Fibroblast of villous mesenchyme (primary cell): ENCODE data around the gene MB. TPM values are rescaled to one million over a fixed set of nuclear protein-coding genes. Genes with fewer than 3 reads are reported as not detected.
A peak's percentile ranks its signal among the peaks of the same experiment; 100 is the strongest.

Experiments used
- DNase-seq: peaks from one replicate; pipeline ENCODE4 v3.0.0-alpha.2; 2010; ENCODE audit warnings: low read depth
- H3K4me3 ChIP-seq: 2 replicates; pipeline ENCODE4 v1.5.1; 2011; ENCODE audit warnings: low read depth, mild to moderate bottlenecking, low read length
- CTCF ChIP-seq: IDR thresholded peaks from 2 replicates; pipeline ENCODE4 v1.5.1; 2012; ENCODE audit warnings: low read depth, mild to moderate bottlenecking, low read length; ENCODE audit not compliant: insufficient read depth
- total RNA-seq: library from RNA; depleted of rRNA; stranded (reverse); fragments of >200 nt; gene quantifications from 2 replicates; pipeline ENCODE4 v1.2.3, GENCODE V29; 2012

The MB gene
- total RNA-seq, 1 donor = not detected

GRCh38 chr22:35561796-35562526, 55.2 kb downstream of the MB start:
- TF ChIP-seq CTCF = no peak
- peak; percentile 46 for DNase-seq
- no peak overlapping the region for H3K4me3 ChIP-seq

GRCh38 chr22:35560824-35561223, 56.3 kb downstream of the MB start:
- no peak for DNase-seq
- H3K4me3 ChIP-seq = no peak overlapping the region
- no peak for TF ChIP-seq CTCF

- no peak for TF ChIP-seq CTCF
- H3K4me3 ChIP-seq = no peak overlapping the region
- no peak for DNase-seq
Measured at GRCh38 chr22:35560366-35560765, 56.8 kb downstream of the MB start.

- DNase-seq = no peak
- no peak for TF ChIP-seq CTCF
- no peak overlapping the region for H3K4me3 ChIP-seq
Measured at GRCh38 chr22:35559354-35560005, 57.6 kb downstream of the MB start.

GRCh38 chr22:35558719-35559118, 58.4 kb downstream of the MB start:
- TF ChIP-seq CTCF = no peak
- H3K4me3 ChIP-seq = no peak overlapping the region
- no peak for DNase-seq

GRCh38 chr22:35558031-35558430, 59.1 kb downstream of the MB start:
- no peak for DNase-seq

More at GRCh38 chr22:35558031-35558430, 59.1 kb downstream of the MB start:
- TF ChIP-seq CTCF = no peak
- H3K4me3 ChIP-seq = no peak overlapping the region

Other genes with a start within 250 kb of the MB start
- 24.2 and 28.0 TPM in 2 replicates for gene HMOX1, start 236.2 kb downstream of the MB start, total RNA-seq
- 30.6 and 31.5 TPM in 2 replicates for gene MCM5, start 217.2 kb downstream of the MB start, total RNA-seq
- gene RASD2, start 76.5 kb downstream of the MB start, total RNA-seq = under 0.01 TPM in 1 of 2 replicates, not detected in the other
- 33.8 and 39.3 TPM in 2 replicates for gene APOL6, start 31.1 kb upstream of the MB start, total RNA-seq
- not detected in 2 replicates for gene APOL5, start 100.5 kb upstream of the MB start, total RNA-seq